OCI-LY1 (cell line): ENCODE data around the gene TUBB2A.
"Not testable (repeated sequence)": the region's sequence is repeated elsewhere in the genome, so short reads cannot be mapped to it uniquely, and the experiment has no call there.

Experiments used
- H2AFZ ChIP-seq: fragments of 200-600 bp; sonication (generic), shearing (Covaris generic); 2 replicates; pipeline ENCODE4 v1.6.0; 2014; ENCODE audit warnings: antibody characterized with exemption, mild to moderate bottlenecking, low read length
- H3F3A ChIP-seq: fragments of 200-600 bp; sonication (generic), shearing (Covaris generic); 2 replicates; pipeline ENCODE4 v1.6.0; 2014; ENCODE audit warnings: mild to moderate bottlenecking, antibody characterized with exemption, low read length, moderate library complexity; ENCODE audit not compliant: insufficient read depth
- H3K27ac ChIP-seq: fragments of 200-600 bp; sonication (generic); 2 replicates; pipeline ENCODE4 v1.5.1; 2014; ENCODE audit warnings: low read length, mixed run types, mild to moderate bottlenecking, low read depth; ENCODE audit not compliant: poor library complexity, severe bottlenecking
- H3K27me3 ChIP-seq: fragments of 200-600 bp; sonication (generic); 2 replicates; pipeline ENCODE4 v1.6.0; 2014; ENCODE audit warnings: antibody characterized with exemption, mild to moderate bottlenecking, low read length, moderate library complexity; ENCODE audit not compliant: insufficient read depth
- H3K36me3 ChIP-seq: fragments of 200-600 bp; sonication (generic); 2 replicates; pipeline ENCODE4 v1.6.1; 2014; ENCODE audit warnings: mild to moderate bottlenecking, antibody characterized with exemption, low read length, moderate library complexity, mixed read lengths; ENCODE audit not compliant: insufficient read depth
- H3K4me1 ChIP-seq: fragments of 200-600 bp; sonication (generic); 2 replicates; pipeline ENCODE4 v1.5.1; 2014; ENCODE audit warnings: mild to moderate bottlenecking, low read length, moderate library complexity; ENCODE audit not compliant: insufficient read depth, severe bottlenecking
- H3K4me2 ChIP-seq: fragments of 200-600 bp; sonication (generic), shearing (Covaris generic); 2 replicates; pipeline ENCODE4 v1.6.1; 2014; ENCODE audit warnings: low read length
- H3K4me3 ChIP-seq: fragments of 200-600 bp; sonication (generic); 2 replicates; pipeline ENCODE4 v1.5.1; 2014; ENCODE audit warnings: low read length, low read depth, mild to moderate bottlenecking, mixed read lengths; ENCODE audit not compliant: poor library complexity, severe bottlenecking
- H3K79me2 ChIP-seq: fragments of 200-600 bp; shearing (Covaris generic); 2 replicates; pipeline ENCODE4 v1.6.1; 2016; ENCODE audit warnings: mixed run types, low read length, mixed read lengths; ENCODE audit not compliant: insufficient read depth
- H3K9ac ChIP-seq: fragments of 200-600 bp; sonication (generic), shearing (Covaris generic); 2 replicates; pipeline ENCODE4 v1.6.1; 2014; ENCODE audit warnings: mild to moderate bottlenecking, low read length, mixed read lengths
- H3K9me2 ChIP-seq: fragments of 200-600 bp; sonication (generic), shearing (Covaris generic); 2 replicates; pipeline ENCODE4 v1.6.1; 2014; ENCODE audit warnings: low read depth, mild to moderate bottlenecking, low read length, mixed read lengths
- H3K9me3 ChIP-seq: fragments of 200-600 bp; shearing (Covaris generic); 2 replicates; pipeline ENCODE4 v1.6.1; 2014; ENCODE audit warnings: low read length, mixed read lengths
- H4K20me1 ChIP-seq: fragments of 200-600 bp; sonication (generic), shearing (Covaris generic); 2 replicates; pipeline ENCODE4 v1.6.0; 2016; ENCODE audit warnings: mild to moderate bottlenecking, low read length; ENCODE audit not compliant: insufficient read depth
- CTCF ChIP-seq: fragments of 200-600 bp; sonication (generic), shearing (Covaris generic); IDR thresholded peaks from 2 replicates; pipeline ENCODE4 v1.5.1; 2017; ENCODE audit warnings: mild to moderate bottlenecking, antibody characterized with exemption, low read length, moderate library complexity, mixed read lengths
- EZH2 ChIP-seq: fragments of 200-600 bp; sonication (generic), shearing (Covaris generic); IDR thresholded peaks from 2 replicates; pipeline ENCODE4 v1.8.0; 2017; ENCODE audit warnings: borderline replicate concordance, mixed run types, mild to moderate bottlenecking, antibody characterized with exemption, low read length, moderate library complexity, mixed read lengths

Gene TUBB2A

GRCh38 chr6:3159805-3160781 lies 2.7 kb upstream of the TUBB2A start:
- no peak overlapping the region; the same call in 1 of the 2 replicates for H3K9ac ChIP-seq
- peaks cover 5% of the 10 kb centered on the region; the same call in 1 of the 2 replicates for H3F3A ChIP-seq
- no peaks in the 10 kb centered on the region for H3K79me2 ChIP-seq
- H3K4me1 ChIP-seq, result peaks cover 47% of the 10 kb centered on the region
- H3K9me3 ChIP-seq, result no peaks in the 10 kb centered on the region
- no peaks in the 10 kb centered on the region for H3K9me2 ChIP-seq
- no peaks in the 10 kb centered on the region for H4K20me1 ChIP-seq
- H3K4me3 ChIP-seq, result peak overlapping the region; percentile 28
- H3K36me3 ChIP-seq, result no peaks in the 10 kb centered on the region; the same call in none of the 2 replicates
- peak overlapping the region; percentile 52; the same call in 1 of the 2 replicates for H3K4me2 ChIP-seq
- no peak overlapping the region for H2AFZ ChIP-seq
- no peak for TF ChIP-seq EZH2
- no peak for TF ChIP-seq CTCF
- H3K27me3 ChIP-seq, result no peaks in the 10 kb centered on the region
- peak overlapping the region; percentile 73 for H3K27ac ChIP-seq

GRCh38 chr6:3156184-3157130 lies 887 bp downstream of the TUBB2A start:
- not testable (repeated sequence) for H2AFZ ChIP-seq

GRCh38 chr6:3155416-3155815 lies 1.9 kb downstream of the TUBB2A start:
- not testable (repeated sequence) for H3K4me3 ChIP-seq, H2AFZ ChIP-seq, H3K9ac ChIP-seq, H3K4me2 ChIP-seq, H3K79me2 ChIP-seq, H3F3A ChIP-seq, H3K9me3 ChIP-seq, H3K27me3 ChIP-seq, H4K20me1 ChIP-seq, H3K36me3 ChIP-seq, H3K27ac ChIP-seq, H3K9me2 ChIP-seq
- H3K4me1 ChIP-seq, result peaks cover 46% of the 10 kb centered on the region

More at GRCh38 chr6:3156184-3157130, 887 bp downstream of the TUBB2A start:
- H3K79me2 ChIP-seq, H3K27me3 ChIP-seq, H4K20me1 ChIP-seq, H3K9me2 ChIP-seq, H3K27ac ChIP-seq, H3K36me3 ChIP-seq, H3F3A ChIP-seq, H3K9me3 ChIP-seq: not testable (repeated sequence)
- H3K4me3 ChIP-seq, result peak overlapping the region; percentile 61
- H3K9ac ChIP-seq, result peak overlapping the region; percentile 82
- H3K4me1 ChIP-seq, result peaks cover 54% of the 10 kb centered on the region
- peak overlapping the region; percentile 70 for H3K4me2 ChIP-seq

GRCh38 chr6:3152689-3153088 lies 4.7 kb downstream of the TUBB2A start:
- no peak for TF ChIP-seq EZH2
- TF ChIP-seq CTCF, result no peak
- no peak overlapping the region for H2AFZ ChIP-seq
- H3K27me3 ChIP-seq, result no peaks in the 10 kb centered on the region
- peak overlapping the region; percentile 68 for H3K27ac ChIP-seq
- no peak overlapping the region for H3K4me3 ChIP-seq
- no peaks in the 10 kb centered on the region for H3K9me2 ChIP-seq
- H3K4me2 ChIP-seq, result no peak overlapping the region
- no peaks in the 10 kb centered on the region for H3F3A ChIP-seq
- peaks cover 31% of the 10 kb centered on the region for H3K36me3 ChIP-seq
- H3K4me1 ChIP-seq, result peaks cover 30% of the 10 kb centered on the region
- no peaks in the 10 kb centered on the region for H4K20me1 ChIP-seq
- no peak overlapping the region for H3K9ac ChIP-seq
- no peaks in the 10 kb centered on the region for H3K79me2 ChIP-seq
- H3K9me3 ChIP-seq, result no peaks in the 10 kb centered on the region
